Duodenal mucosa (tissue), 2 donors: Measurements from ENCODE around the gene ALPI.
"Not testable (repeated sequence)": the region's sequence is repeated elsewhere in the genome, so short reads cannot be mapped to it uniquely, and the experiment has no call there.

Experiments used
- H3K27ac ChIP-seq: one replicate; pipeline ENCODE4 v1.7.0; 2013; ENCODE audit warnings: low read depth, low read length
- H3K27me3 ChIP-seq, 2 donors: one replicate each; pipeline ENCODE4 v1.7.0; 2013; ENCODE audit warnings: low read length in 2 of 2, control low read depth in 1 of 2; ENCODE audit not compliant: insufficient read depth in 2 of 2, control insufficient read depth in 1 of 2
- H3K36me3 ChIP-seq, 2 donors: one replicate each; pipeline ENCODE4 v1.7.0; 2013; ENCODE audit warnings: low read length in 2 of 2, control low read depth in 1 of 2; ENCODE audit not compliant: insufficient read depth in 2 of 2, control insufficient read depth in 1 of 2
- H3K4me1 ChIP-seq, 2 donors: one replicate each; pipeline ENCODE4 v1.7.0; 2013; ENCODE audit warnings: low read length in 2 of 2, control low read depth in 1 of 2; ENCODE audit not compliant: insufficient read depth in 2 of 2, control insufficient read depth in 1 of 2
- H3K4me3 ChIP-seq, 2 donors: one replicate each; pipeline ENCODE4 v1.7.0; 2013; ENCODE audit warnings: low read length in 2 of 2, low read depth in 1 of 2
- H3K9ac ChIP-seq, 2 donors: one replicate each; pipeline ENCODE4 v1.7.0; 2013; ENCODE audit warnings: low read length in 2 of 2, low read depth in 1 of 2
- H3K9me3 ChIP-seq, 2 donors: one replicate each; pipeline ENCODE4 v1.7.0; 2013; ENCODE audit warnings: low read length in 2 of 2, control low read depth in 1 of 2; ENCODE audit not compliant: control insufficient read depth in 1 of 2

The ALPI gene

GRCh38 chr2:232455426-232456255 is at the start of gene ALPI:
Gene ALPI, plus strand, starts transcription at chr2:232456153. Its CDS starts 47 bp downstream, at chr2:232456200.
- peak within 1 kb of the TSS; percentile 53 to 60 for H3K4me3 ChIP-seq
- H3K36me3 ChIP-seq, result no peaks in the 10 kb centered on the region
- peaks cover 0 to 15% of the 10 kb centered on the region in 2 donors for H3K27me3 ChIP-seq
- H3K9me3 ChIP-seq, result no peaks in the 10 kb centered on the region
- peak within 1 kb of the TSS; percentile 82 for H3K27ac ChIP-seq
- H3K4me1 ChIP-seq, result peaks cover 12% of the 10 kb centered on the region in 2 donors
- H3K9ac ChIP-seq, result peak within 1 kb of the TSS; percentile 60 to 74

GRCh38 chr2:232406556-232407310 is 49.2 kb upstream of the ALPI start, which contains the start of gene ALPG:
Gene ALPG, plus strand, starts transcription at chr2:232406844. Its CDS starts 51 bp downstream, at chr2:232406895.
- no peak within 1 kb of the TSS for H3K9ac ChIP-seq
- H3K9me3 ChIP-seq, result no peaks in the 10 kb centered on the region
- no peaks in the 10 kb centered on the region for H3K27me3 ChIP-seq
- H3K36me3 ChIP-seq, result no peaks in the 10 kb centered on the region
- H3K27ac ChIP-seq, result no peak within 1 kb of the TSS
- no peak within 1 kb of the TSS for H3K4me3 ChIP-seq
- H3K4me1 ChIP-seq, result peaks cover 0 to 15% of the 10 kb centered on the region in 2 donors

GRCh38 chr2:232407428-232408150 is 48.4 kb upstream of the ALPI start:
- H3K27me3 ChIP-seq, H3K9me3 ChIP-seq, H3K36me3 ChIP-seq, H3K27ac ChIP-seq, H3K9ac ChIP-seq, H3K4me3 ChIP-seq: not testable (repeated sequence)
- H3K4me1 ChIP-seq, result peaks cover 0 to 10% of the 10 kb centered on the region in 2 donors

GRCh38 chr2:232408269-232408668 is 47.7 kb upstream of the ALPI start:
- not testable (repeated sequence) for H3K4me1 ChIP-seq, H3K4me3 ChIP-seq, H3K9ac ChIP-seq, H3K27me3 ChIP-seq, H3K9me3 ChIP-seq, H3K27ac ChIP-seq, H3K36me3 ChIP-seq

- not testable (repeated sequence) for H3K27ac ChIP-seq, H3K4me3 ChIP-seq, H3K36me3 ChIP-seq, H3K27me3 ChIP-seq, H3K9ac ChIP-seq, H3K4me1 ChIP-seq, H3K9me3 ChIP-seq
These were observed 46.3 kb upstream of the ALPI start for GRCh38 chr2:232409617-232410016.

GRCh38 chr2:232410238-232410900 is 45.6 kb upstream of the ALPI start:
- Histone ChIP-seq H3K4me1 (peaks cover 0 to 10% of the 10 kb centered on the region in 2 donors), H3K27me3 (peaks cover 0 to 3% of the 10 kb centered on the region in 2 donors), H3K9ac (no peak overlapping the region), H3K27ac (no peak overlapping the region), H3K4me3 (no peak overlapping the region), H3K36me3 (no peaks in the 10 kb centered on the region), H3K9me3 (no peaks in the 10 kb centered on the region)

DNA sequence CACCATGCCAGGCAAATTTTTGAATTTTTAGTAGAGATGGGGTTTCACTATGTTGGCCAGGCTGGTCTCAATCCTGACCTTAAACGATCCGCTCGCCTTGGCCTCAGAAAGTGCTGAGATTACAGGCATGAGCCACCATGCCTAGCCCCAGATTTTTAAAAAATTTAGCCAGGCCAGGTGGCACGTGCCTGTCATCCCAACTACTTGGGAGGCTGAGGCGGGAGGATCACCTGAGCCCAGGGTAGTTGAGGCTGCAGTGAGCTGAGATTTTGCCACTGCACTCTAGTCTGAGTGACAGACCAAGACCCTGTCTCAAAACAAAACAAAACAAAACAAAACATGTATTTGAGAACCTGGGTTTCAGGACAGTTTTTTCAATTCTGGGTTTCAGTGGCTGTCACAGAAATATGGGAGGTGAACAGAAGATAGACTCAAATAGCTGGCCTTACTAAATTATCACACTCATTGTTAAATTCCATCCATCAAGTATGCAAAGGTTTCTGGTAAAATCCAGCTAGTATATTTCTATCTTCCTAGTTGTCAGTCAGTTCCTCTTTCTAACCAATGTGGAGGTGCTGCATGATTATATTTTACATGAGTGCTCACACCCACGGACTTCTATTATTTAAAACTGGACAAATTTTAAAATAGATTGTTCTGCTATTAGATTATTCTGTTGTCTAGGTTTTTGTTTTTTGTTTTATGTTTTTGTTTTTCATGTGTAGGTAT is 43.9 kb upstream of the ALPI start:
- Histone ChIP-seq H3K27ac (no peak overlapping the region), H3K9me3 (no peaks in the 10 kb centered on the region), H3K27me3 (peaks cover 3 to 9% of the 10 kb centered on the region in 2 donors), H3K36me3 (no peaks in the 10 kb centered on the region), H3K4me3 (no peak overlapping the region), H3K4me1 (peaks cover 0 to 10% of the 10 kb centered on the region in 2 donors), H3K9ac (no peak overlapping the region)

- H3K4me1 ChIP-seq, result peaks cover 0 to 10% of the 10 kb centered on the region in 2 donors
- no peaks in the 10 kb centered on the region for H3K9me3 ChIP-seq
- no peaks in the 10 kb centered on the region for H3K36me3 ChIP-seq
- no peak overlapping the region for H3K9ac ChIP-seq
- H3K27ac ChIP-seq, result no peak overlapping the region
- no peak overlapping the region for H3K4me3 ChIP-seq
- H3K27me3 ChIP-seq, result peaks cover 9 to 18% of the 10 kb centered on the region in 2 donors
These were observed 43.0 kb upstream of the ALPI start for GRCh38 chr2:232412986-232413385.

DNA sequence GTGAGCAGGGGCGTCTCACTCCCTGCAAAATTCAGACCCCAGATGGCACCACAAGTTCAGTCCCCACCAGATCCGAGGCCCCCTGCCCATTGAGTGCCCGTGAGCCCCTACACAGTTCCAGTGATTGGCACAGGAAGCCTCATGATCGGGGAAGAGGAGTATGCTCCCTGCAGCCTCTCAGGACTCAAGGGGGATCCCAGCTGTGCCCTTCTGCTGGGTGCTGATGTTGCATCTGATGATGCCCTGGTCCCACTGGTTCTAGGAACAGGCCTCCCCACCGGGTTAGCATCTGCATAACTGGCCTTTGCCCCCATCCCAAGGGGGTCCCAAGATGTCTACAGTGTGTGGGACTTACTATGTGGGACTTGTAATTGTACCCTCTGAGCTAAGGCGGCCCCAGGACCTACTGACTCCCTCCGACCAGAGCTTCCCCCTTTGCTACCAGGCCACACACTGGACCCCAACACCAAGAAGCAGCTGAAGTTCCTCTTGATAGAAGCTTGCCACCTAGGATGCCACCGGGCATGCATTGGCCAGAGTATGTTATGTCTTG is 40.7 kb upstream of the ALPI start:
- Histone ChIP-seq H3K4me3 (no peak overlapping the region), H3K36me3 (no peaks in the 10 kb centered on the region), H3K9me3 (no peaks in the 10 kb centered on the region), H3K27me3 (peaks cover 31 to 40% of the 10 kb centered on the region in 2 donors), H3K9ac (no peak overlapping the region), H3K27ac (no peak overlapping the region), H3K4me1 (peaks cover 0 to 19% of the 10 kb centered on the region in 2 donors)
